Measurements from ENCODE around the gene TTC34.

Gene TTC34

DNA sequence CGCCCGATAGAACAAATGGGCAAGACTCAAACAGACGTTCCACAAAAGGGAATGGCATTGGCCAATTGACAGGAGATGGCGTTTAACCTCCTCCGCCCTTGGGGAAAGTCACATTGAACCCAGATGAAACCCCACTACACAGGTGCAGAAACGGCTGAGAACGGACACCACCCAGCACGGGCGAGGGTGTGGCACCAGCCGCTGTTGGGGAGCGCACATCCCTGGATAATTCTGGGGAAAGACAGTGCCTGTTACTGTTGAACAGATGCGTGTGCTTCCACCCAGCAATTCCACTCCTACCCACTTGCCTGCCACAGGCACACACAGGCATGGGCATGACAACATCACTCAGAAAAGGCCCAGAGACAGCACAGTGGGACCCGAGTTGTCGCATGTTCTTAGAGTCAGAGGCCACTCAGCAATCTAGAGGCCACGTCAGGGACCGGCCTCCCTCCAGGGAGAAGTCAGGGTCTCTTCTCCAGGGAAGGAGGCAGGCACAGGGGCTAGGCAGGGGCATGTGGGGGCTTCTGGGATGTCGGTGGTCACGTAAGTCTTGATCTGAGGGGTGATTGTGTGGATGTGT lies 199.7 kb downstream of the TTC34 start:
- no peak for DNase-seq

DNA sequence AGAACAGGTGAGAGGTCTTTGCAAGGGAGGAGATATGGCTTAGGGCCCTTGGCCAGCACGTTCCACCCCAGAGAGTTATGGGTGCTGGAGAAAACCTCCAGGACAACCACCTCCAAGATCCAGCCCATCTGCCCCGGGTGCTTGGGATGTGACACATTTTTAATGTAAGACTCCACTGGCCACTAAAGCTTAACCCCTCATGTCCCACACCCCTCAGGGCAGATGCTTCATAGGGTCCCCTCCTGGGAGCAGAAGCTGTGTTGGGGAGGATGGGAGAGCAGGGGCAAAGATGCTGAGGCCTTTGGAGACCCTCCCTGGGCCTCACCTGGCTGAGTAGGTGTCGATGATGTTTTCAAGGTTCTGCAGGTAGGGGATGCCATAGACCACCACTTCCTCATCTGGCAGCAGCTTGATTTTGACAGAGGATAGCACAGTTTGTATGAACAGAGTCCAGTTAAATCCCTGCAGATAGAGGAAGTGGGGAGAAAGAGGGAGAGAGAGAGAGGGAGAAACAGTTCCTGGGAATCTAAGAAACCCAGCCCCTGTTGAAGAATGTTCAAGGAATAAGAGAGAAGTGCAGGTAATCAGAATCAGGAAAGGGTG lies 203.1 kb downstream of the TTC34 start:
- no peak for DNase-seq

DNA sequence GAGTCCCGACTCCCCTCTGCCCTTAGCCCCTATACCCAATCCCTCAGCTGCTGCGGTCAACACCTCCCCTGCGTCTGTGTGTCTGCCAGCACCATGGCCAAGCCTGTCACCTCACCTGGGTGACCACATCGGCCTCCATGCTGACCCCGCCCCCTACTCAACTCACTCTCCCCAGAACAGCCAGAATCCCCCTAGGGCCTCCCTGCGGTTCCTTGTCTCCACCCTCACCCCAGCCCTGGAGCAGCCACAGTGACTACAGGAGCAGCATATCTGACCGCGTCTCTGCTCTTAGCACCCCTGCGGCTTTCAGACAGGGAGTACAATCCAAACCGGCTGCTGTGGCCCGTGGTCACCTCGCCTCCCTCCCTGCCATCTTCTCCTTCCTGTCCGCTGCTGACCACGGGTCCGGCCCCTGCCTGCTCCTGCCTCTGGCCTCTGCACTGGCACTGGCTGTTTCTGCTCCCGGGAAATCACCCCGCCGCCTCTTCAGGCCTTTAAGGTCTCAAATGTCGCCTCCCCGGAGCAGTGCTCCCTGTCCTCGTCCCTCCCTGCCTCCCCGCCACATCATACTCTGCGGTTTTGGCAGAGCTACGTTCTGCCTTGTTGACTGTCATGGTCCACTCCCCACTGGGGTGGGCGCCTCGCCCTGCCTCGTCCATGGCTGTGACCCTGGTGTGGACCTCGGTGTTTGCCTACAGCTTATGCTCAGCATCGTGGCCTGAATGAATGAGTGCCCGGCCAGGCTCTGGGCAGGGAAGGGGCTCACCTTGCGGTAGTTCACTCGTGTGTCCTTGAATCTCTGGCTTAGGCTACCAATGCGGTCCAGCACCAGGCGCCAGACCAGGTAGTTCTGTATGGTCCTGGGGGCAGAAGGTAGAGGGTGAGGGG lies 203.8 kb downstream of the TTC34 start:
- no peak for DNase-seq

DNA sequence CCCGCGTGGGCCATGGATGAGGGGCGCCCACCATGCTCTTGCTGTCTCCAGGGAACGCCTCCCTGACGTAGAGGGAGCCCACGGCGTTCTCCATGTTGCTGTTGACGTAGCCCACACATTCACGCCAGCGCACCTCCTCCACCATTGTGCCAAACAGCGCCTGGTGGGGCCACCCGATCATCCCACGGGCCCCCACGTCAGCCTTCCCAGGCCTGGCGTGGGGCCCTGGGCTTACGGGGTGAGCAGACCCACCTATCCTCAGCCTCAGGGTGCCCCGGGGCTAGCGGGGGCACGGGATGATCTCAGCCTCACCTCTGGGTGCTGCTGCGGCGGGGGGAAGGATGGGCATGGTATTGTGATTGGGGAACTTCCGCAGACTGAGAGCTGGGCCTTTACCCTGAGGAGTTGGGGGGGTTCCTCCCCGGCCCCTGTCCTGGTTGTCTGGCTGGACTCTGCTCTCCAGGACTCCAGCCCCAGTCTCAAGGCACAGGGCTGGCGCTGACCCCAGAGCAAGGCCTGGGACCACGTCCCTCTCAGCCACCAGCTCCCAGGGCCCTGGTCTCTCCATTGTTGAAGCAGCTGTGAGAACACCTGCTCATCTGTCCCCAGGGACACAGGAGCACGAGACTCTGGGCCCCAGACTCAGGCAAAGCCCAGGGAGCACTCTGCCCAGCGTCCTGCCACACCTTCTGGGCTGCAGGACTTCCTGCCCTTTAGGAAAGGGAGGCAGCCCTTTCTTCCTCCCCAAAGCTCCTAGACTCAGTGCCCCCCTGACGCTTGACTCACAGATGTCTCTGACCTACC lies 204.8 kb downstream of the TTC34 start:
- no peak for DNase-seq

DNA sequence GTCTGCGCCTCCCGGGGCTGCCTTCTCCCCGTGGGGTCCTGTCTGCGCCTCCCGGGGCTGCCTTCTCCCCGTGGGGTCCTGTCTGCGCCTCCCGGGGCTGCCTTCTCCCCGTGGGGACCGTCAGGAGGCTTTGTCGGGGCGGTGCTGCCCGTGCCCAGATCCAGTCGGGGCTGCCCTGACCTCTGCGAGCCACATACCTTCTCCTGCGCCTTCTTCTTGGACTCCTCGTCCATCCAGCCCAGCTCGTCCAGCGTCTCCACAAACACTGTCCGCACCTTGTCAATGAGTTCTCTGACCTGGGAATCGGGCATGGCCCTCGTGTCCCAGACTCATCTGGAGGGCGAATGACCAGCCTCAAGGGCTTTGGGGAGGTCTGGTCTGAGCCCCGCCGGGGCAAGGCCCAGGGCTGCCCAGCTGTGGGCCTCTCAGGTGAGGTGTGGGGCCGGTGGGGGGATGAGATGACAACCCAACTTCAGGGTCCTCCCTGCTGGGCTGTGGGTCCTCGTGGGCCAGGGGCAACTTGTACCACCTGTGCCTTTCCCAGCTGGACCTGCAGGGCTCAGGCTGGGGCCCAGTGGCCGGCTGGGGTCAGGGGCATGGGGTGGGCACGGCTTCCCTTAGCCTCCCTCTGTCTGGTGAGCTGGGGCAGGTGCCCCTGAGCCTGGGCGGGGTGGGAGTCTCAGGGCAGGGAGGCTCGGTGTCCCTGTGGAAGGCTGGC lies 205.5 kb downstream of the TTC34 start:
- DNase-seq, result no peak

DNA sequence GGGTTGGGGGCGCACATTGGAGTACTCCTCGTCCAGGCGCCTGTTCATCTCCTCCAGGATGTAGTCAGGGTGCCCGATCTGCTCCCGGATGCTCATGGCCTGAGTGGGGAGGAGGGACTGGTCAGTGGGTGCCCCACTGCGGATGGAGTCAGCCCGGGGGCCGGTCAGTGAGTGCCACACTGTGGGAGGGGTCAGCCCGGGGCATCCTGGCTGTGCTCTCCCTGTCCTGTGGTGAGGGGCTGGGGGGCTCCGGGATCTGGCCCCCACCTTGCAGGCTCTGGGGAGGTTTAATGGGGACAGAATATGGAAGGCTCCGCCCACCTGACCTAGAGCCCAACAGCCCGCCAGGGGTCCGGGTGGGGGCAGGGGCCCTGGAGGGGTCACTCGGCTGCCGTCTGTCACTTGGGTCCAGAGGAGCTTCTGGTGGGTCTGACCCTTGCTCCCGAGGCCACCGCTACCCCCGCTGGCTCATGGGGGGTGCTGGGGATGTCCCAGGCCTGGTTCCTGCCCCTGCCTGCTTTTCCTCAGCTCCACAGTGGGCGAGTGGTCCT lies 206.2 kb downstream of the TTC34 start:
- DNase-seq, result no peak

DNA sequence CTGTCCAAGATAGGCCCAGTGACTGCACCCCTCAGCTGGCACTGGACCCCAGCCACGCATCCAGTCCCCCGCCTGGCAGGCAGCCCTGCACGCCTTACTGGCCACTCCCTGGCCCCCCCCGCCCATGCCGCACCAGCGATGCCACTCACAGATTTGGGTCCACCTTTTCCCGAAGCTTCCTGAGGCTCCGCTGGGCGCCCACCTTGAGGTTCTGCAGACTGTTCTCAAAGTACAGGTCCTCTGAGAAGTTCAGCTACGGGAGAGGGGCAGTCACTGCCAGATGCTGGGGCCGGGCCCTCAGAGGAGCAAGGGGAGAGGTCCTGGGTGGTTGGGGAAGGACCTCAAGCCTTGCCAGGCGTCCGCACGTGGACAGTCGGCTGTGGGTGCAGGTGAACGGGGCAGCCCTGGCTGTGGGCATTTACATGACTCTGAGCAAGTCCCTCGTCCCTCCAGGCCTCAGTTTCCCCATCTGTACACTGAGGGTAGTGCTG lies 206.8 kb downstream of the TTC34 start:
- no peak for DNase-seq

DNA sequence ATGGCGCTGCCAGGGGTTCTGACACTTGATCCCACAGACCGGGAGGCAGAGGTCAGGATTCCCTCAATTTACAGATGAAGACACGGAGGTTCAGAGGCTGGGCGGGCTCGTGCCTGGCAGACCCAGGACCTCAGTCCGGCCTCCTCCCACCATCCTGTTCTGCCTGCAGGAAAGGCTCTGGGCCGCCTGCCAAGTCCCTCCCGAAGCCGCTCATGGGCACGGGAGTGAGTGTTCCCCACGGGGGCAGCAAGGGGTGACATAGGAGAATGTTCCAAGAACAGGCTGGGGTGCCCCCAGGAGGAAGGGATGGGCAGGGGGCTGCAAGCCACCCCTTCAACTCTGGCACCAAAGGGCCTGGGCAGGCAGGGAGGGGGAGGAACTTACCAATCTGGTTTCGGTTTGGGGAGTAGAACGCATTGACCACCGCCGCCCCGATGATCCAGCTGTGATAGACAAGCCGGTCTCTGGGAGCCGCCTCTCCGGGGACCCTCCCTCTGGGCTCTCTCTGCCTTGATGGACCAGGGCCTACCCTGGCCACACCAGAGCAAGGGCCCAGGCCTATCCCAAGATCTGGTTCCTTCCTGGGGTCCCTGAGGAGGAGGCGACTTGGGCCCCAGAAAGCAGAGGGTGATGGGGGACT lies 207.4 kb downstream of the TTC34 start:
- peak; percentile 9 to 32 for DNase-seq

DNA sequence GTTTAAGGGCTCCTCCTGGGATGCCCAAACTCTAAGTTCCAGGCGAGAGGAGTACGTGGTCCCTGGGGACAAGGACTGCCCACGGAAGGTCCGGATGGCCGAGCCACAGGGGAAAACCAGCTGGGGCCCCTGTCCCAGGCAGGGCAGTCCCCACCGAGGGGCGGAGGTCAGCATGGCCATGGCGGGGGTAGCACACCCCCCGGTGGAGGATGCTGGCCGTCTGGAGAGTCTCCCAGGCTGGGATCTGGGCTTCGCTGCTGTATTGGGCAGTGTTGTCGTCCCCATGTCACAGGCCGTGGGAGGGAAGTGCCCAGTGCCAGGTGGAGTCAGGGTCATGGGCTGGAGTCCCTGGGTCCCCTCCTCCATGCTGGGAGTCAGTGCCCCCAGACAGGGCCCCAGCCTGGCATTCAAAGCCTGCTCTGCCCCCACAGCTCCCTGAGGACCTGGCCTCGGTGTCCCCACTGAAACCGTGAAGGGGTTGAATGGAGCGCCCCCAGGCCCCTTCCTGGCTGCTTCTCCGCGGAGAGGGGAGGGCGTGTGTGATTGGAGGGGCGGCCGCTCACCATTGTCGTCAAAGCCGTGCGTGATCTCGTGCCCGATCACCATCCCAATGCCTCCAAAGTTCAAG lies 208.1 kb downstream of the TTC34 start:
- DNase-seq, result no peak

DNA sequence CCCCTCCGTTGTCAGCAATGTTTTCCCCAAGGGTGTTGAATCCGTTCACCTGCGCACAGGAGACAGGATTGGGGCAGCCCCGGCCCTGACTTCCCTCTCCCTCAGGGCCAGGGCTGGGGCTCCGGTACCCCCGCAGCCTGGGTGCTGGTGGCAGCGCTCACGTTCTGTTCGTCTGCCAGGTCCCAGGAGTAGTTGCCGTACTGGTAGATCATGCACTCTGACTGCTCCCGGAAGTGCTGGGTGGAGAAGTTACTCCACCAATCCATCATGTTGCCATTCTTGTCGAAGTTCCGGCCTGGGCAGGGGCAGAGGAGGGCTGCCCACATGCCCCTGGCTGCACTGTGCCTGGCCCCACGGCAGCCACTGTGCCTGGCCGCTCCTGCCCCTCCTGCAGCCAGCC lies 208.8 kb downstream of the TTC34 start:
- DNase-seq, result no peak

DNA sequence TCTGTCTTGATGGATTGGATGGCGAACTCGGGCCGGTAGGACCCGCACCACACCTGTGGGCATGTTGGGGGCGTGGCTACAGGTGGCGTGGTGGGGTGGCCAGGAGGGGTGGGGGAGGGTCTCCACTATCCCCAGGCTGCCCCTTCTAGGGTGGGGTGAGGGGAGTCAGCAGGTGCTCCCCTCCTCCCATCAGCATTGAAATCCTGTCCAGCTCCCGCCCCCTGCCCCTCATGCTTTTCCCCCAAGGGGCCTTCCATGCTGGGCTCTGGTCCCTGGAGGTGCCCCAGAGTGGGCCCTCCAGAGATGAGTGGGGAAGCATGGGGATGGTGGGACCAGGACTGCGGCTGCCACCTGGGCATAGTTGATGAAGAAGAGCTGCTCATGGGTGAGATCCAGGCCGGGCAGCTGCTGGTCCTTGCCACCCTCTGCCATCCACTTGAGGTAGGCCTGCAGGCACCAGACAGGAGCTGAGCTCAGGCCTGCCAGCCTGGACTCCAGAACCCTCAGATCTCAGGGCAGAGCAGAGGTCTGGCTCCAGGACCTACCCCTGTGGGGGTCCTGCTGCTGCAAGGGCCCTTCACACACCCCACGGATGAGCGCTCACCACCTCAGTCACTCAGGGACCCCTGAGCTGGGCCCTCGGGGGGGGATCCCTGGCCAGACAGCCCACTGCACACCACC lies 209.8 kb downstream of the TTC34 start:
- DNase-seq, result no peak

DNA sequence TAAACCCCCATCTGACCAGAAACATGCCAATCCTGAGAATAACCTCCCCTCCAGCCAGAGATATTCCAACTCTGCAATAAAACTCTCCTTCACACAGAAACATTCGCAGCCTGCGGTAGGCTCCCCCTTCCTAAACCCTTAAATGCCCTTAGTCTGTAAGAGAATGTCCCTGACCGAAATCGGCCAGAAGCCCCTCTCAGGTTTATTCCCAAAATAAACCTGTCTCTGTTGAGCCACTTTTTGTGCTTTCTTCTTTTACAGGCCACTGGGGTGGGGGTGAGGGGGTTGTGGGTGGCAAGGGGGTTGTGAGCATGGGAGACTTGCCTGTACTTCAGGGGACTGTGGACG lies 210.3 kb downstream of the TTC34 start:
- DNase-seq, result no peak

DNA sequence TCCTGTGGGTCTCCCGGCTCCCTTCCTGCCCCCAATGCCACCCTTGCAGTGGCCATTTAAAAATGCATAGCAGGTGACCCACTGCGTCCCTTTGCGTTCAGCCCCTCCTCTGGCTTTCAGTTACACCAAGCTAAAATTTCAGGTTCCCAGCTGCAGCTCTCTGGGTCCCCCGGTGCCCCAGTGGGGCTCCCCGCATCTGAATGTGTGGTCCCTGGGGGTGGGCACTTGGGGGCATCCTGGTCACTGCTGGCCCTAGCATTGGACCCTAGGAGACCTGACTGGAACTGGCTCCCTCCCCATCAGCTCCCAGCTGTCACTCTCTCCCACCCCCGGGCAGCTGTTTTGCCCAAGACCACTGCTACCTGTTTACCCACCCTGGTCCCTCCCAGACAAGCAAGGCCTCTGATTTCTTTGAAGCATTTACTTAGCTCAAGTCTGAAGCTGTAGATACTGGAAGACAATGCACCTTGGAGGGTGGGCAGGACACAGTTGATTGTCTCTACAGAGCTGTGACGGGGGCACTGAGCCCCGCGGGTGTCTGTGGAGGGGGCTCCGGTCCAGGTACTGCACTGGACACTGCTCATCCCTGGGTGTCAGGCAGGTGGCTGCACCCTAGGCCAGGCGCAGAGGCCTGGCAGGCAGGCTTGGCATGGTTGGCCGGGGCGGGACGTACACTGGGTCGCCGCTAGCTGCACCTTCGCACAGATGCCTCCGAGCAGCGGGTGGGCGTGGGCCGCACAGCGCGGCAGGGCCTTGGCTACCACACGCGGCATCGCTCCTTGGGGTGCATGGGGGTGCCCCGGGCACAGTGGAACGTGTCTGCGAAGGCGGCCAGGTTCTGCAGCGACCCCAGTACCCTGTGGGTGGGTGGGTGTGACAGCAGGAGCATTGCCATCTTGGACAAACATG lies 211.0 kb downstream of the TTC34 start:
- DNase-seq, result no peak

DNA sequence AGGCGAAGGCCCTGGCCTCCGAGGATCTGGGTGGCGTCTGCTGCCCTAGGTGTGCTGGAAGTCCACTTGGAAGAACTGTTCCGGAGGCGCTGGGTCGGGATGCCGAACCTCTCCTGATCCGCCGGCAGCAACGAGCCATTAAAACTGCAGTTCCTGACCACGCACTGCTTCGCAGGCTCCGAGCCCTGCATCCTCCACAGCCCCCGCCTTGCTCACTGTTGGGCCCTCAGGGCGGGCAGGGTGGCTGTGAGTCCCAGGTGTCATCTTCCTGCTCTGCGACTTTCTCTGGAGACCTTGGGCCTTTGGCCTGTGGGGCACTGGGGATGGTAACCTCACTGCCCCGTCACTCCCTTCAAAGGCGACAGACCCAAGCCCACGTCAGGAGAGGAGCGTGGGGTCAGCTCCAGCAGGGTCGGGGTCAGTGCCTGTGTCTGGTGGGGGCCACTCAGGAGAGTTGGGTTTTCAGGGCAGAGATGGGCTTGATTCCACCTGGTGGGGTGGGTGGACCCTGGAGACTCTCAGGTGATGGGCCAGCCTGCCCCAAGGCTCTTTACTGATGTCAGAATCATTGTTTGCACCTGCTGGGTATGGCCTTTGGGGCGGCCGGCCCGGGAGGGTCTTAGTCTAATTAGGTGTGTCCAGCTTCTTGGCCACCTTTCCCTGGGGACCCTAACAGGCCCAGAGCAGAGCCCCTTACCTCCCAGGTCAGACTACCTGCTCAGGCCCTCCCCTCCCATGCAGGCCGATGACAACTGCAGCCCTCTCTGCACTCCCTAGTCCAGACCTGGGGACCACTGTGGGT lies 211.9 kb downstream of the TTC34 start:
- DNase-seq, result no peak

DNA sequence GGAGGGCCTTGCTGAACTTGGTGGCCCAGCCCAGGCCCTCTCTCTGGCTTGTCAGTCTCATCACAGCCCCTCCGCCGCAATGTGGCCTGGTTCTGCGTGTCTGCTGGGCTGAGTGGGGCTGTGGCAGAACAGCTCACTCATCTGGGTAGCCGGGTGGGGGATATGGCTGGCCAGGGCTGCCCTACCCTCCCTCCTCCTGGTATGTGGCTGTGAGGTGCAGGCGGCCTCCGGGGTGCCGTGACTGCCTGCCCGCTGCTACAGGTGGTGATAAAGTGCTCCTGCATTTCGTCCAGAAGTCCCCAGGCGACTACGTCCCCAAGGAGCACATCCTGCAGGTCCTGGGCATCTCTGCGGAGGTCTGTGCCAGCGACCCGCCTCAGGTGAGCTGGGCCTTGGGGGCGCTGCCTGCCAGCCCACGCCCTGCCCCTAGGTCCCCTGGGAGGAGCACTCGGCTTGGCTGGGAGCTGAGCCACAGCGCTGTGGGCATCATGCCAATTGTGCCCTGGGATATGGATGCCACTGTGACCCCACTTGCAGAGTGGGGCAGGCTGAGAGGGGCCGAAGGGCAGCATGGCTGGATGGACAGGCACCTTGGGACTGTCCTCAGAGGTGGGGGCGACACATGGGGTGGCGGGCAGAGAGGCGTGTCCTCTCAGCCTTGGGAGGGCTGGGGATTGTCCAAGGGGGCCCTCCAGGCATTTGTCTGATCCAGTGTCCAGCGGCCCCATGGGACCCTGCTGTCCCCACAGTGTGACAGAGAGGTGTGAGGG lies 212.6 kb downstream of the TTC34 start:
- no peak for DNase-seq

DNA sequence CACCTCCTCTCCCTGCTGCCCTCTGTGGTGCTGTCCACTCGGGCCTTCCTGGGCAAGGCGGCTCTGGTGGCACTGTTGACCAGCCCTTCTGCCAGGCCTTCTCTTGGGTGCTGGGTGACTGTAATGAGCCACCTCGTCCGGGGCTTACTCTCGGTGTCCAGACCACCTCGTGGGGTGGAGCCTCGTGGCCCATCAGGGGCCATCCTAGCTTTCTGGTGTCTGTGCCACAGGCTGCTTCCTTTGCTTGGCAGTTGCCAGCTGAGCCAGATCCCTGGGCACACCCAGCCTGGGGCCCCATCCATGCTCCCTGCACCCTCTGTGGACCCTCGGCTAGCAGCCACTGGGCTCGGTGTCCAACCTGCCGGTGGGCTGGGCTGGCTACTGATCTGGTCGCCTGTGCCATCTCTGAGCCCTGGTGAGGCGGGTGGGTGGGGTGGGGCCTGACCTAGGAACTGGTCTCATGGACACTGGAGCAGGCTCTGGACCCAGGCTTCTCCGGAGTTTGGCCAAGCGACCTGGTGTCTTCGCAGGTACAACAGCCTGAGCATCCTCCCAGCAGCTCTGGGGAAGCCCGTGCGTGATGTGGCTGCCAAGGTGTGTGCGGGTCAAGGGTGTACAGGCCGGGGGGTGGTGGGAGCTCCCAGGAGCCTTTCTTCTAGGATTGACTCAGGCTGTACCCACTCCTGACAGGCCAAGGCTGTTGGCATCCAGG lies 213.5 kb downstream of the TTC34 start:
- DNase-seq, result no peak

All from NCI-H2081 (cell line).